ENCODE results near the gene CNNM1. TPM values are rescaled to one million over a fixed set of nuclear protein-coding genes. Genes with fewer than 3 reads are reported as not detected.

CNNM1 gene
- total RNA-seq, 6 donors from 2014 or later = 0.40 to 1.1 (median 0.69) TPM; not detected in 1

GRCh38 chr10:99337901-99338300 lies 8.7 kb downstream of the CNNM1 start:
- no peaks in the 10 kb centered on the region for H3K36me3 ChIP-seq
- no peak for DNase-seq
- no peak overlapping the region for H3K4me3 ChIP-seq
- no peaks in the 10 kb centered on the region for H3K4me1 ChIP-seq
- no peaks in the 10 kb centered on the region for H3K27me3 ChIP-seq
- H3K27ac ChIP-seq = no peak overlapping the region
- no peaks in the 10 kb centered on the region for H3K9me3 ChIP-seq
- ATAC-seq (ENCODE audit: low FRiP score in 2 of 2) = no peak
- TF ChIP-seq CTCF (IDR thresholded peaks at IDR 0.05) (no peak), POLR2A (IDR thresholded peaks at IDR 0.05) (no peak), EP300 (IDR thresholded peaks at IDR 0.05) (no peak)

GRCh38 chr10:99339077-99339476 lies 9.9 kb downstream of the CNNM1 start:
- no peak overlapping the region for H3K27ac ChIP-seq
- WGBS, 2 donors = 61 to 82% methylated on average over 1 of the region's 1 CpG
- ATAC-seq (ENCODE audit: low FRiP score in 2 of 2) (no peak), DNase-seq (no peak)
- no peak for TF ChIP-seq POLR2AphosphoS5 (IDR thresholded peaks at IDR 0.05)
- TF ChIP-seq CTCF (IDR thresholded peaks at IDR 0.05) = no peak
- no peak for TF ChIP-seq POLR2A (IDR thresholded peaks at IDR 0.05)
- H3K27me3 ChIP-seq = no peaks in the 10 kb centered on the region
- no peaks in the 10 kb centered on the region for H3K36me3 ChIP-seq
- no peak overlapping the region for H3K4me3 ChIP-seq
- H3K9me3 ChIP-seq = no peaks in the 10 kb centered on the region
- no peaks in the 10 kb centered on the region for H3K4me1 ChIP-seq

GRCh38 chr10:99339563-99340047 lies 10.4 kb downstream of the CNNM1 start:
- TF ChIP-seq POLR2A (IDR thresholded peaks at IDR 0.05) (no peak), CTCF (IDR thresholded peaks at IDR 0.05) (no peak), POLR2AphosphoS5 (IDR thresholded peaks at IDR 0.05) (no peak), EP300 (IDR thresholded peaks at IDR 0.05) (no peak)
- no peak overlapping the region for H3K4me3 ChIP-seq
- ATAC-seq (ENCODE audit: low FRiP score in 2 of 2) (no peak), DNase-seq (no peak)
- no peaks in the 10 kb centered on the region for H3K27me3 ChIP-seq
- no peaks in the 10 kb centered on the region for H3K4me1 ChIP-seq
- WGBS, 2 donors = 73 to 75% methylated on average over 3 of the region's 3 CpGs
- H3K9me3 ChIP-seq = no peaks in the 10 kb centered on the region
- H3K36me3 ChIP-seq = no peaks in the 10 kb centered on the region
- H3K27ac ChIP-seq = no peak overlapping the region

- TF ChIP-seq EP300 (IDR thresholded peaks at IDR 0.05) (no peak), POLR2AphosphoS5 (IDR thresholded peaks at IDR 0.05) (no peak), CTCF (IDR thresholded peaks at IDR 0.05) (no peak)
- no peaks in the 10 kb centered on the region for H3K9me3 ChIP-seq
- H3K27me3 ChIP-seq = no peaks in the 10 kb centered on the region
- H3K4me3 ChIP-seq = no peak overlapping the region
- DNase-seq (no peak), ATAC-seq (ENCODE audit: low FRiP score in 2 of 2) (no peak)
- no peak overlapping the region for H3K27ac ChIP-seq
- 88 to 98% methylated on average over 3 of the region's 3 CpGs for WGBS, 2 donors
- no peaks in the 10 kb centered on the region for H3K4me1 ChIP-seq
- H3K36me3 ChIP-seq = no peaks in the 10 kb centered on the region
Measured at GRCh38 chr10:99340650-99341049, 11.5 kb downstream of the CNNM1 start.

- Histone ChIP-seq H3K27ac (no peak overlapping the region), H3K9me3 (no peaks in the 10 kb centered on the region), H3K27me3 (no peaks in the 10 kb centered on the region), H3K4me3 (no peak overlapping the region), H3K36me3 (no peaks in the 10 kb centered on the region), H3K4me1 (no peaks in the 10 kb centered on the region)
- DNase-seq (no peak), ATAC-seq (ENCODE audit: low FRiP score in 2 of 2) (no peak)
- WGBS, 2 donors = 47 to 51% methylated on average over 3 of the region's 3 CpGs
- TF ChIP-seq EP300 (IDR thresholded peaks at IDR 0.05) = no peak
- TF ChIP-seq POLR2A (IDR thresholded peaks at IDR 0.05) = no peak
- no peak for TF ChIP-seq CTCF (IDR thresholded peaks at IDR 0.05)
- TF ChIP-seq POLR2AphosphoS5 (IDR thresholded peaks at IDR 0.05) = no peak
Measured at GRCh38 chr10:99341248-99341647, 12.1 kb downstream of the CNNM1 start.
